HCT116 (cell line): ENCODE measurements around the gene GCN1. TPM values are rescaled to one million over a fixed set of nuclear protein-coding genes. Genes with fewer than 3 reads are reported as not detected.

Experiments
- ATAC-seq: fragments of 200-7000 bp; cut with Tn5 transposase; 2 replicates; pipeline ENCODE4 v1.9.1; 2020; ENCODE audit warnings: mild to moderate bottlenecking, moderate library complexity
- BruUV-seq: library from RNA; stranded (reverse); fragments of 400-500 nt; replicated peaks from 2 replicates; lab custom pipeline; 2021; lab: Mats Ljungman, UMichigan
- CTCF ChIA-PET: fragments of 300-600 bp; sonication (Branson Sonifier 250); formaldehyde crosslinking; loops from one replicate; lab custom pipeline; 2021; ENCODE audit warnings: antibody characterized with exemption; lab: Charles Lee
- POLR2A ChIA-PET: fragments of 300-600, 350-600 bp; sonication (Branson Sonifier 250); formaldehyde crosslinking; loops from one replicate; lab custom pipeline; 2021; ENCODE audit warnings: antibody characterized with exemption; lab: Charles Lee
- RAD21 ChIA-PET, 2 experiments: fragments of 300-600 bp; sonication (Branson Sonifier 250); formaldehyde crosslinking; loops; one replicate each; lab custom pipeline; 2023; ENCODE audit warnings: low total read pairs in 2 of 2; ENCODE audit not compliant: uncharacterized antibody in 2 of 2, unreplicated experiment in 2 of 2, low non-redundant PET in 1 of 2; lab: Charles Lee
- DNase-seq: peaks from one replicate; pipeline ENCODE4 v3.0.0-alpha.2; 2010; ENCODE audit warnings: low read depth, low spot score
- H2AFZ ChIP-seq: fragments of 200-600 bp; shearing (Covaris generic), sonication (generic); 2 replicates; pipeline ENCODE4 v1.6.1; 2017; ENCODE audit warnings: low read depth, mixed run types, mixed read lengths, antibody characterized with exemption, low read length; ENCODE audit not compliant: poor library complexity, severe bottlenecking
- H3K27ac ChIP-seq: 2 replicates; pipeline ENCODE4 v1.5.1; 2012; ENCODE audit warnings: low read depth, low read length
- H3K27me3 ChIP-seq: fragments of 200-600 bp; sonication (generic); 2 replicates; pipeline ENCODE4 v1.6.1; 2016; ENCODE audit warnings: mixed run types, low read length, mixed read lengths; ENCODE audit not compliant: insufficient read depth
- H3K36me3 ChIP-seq, 2 experiments: fragments of 200-500 bp in 1 of 2; fragments of 200-600 bp in 1 of 2; sonication (Bioruptor generic) in 1 of 2; sonication (generic) in 1 of 2; 2 replicates each; pipeline versions ENCODE4 v1.5.1 to v1.6.1; 2014 to 2016; ENCODE audit warnings: low read length in 2 of 2, inconsistent platforms in 1 of 2, mixed read lengths in 1 of 2, mixed run types in 1 of 2; ENCODE audit not compliant: insufficient read depth in 2 of 2, control insufficient read depth in 1 of 2
- H3K4me1 ChIP-seq, 2 experiments: fragments of 200-600 bp in 1 of 2; sonication (generic) in 1 of 2; 2 replicates each; pipeline versions ENCODE4 v1.5.1 to v1.6.1; 2012 to 2017; ENCODE audit warnings: low read length in 2 of 2, inconsistent platforms in 1 of 2, mild to moderate bottlenecking in 1 of 2, mixed read lengths in 1 of 2, mixed run types in 1 of 2, moderate library complexity in 1 of 2; ENCODE audit not compliant: insufficient read depth in 2 of 2, control insufficient read depth in 1 of 2
- H3K4me2 ChIP-seq: fragments of 200-600 bp; sonication (generic); 2 replicates; pipeline ENCODE4 v1.6.1; 2017; ENCODE audit warnings: mixed run types, low read length, mixed read lengths
- H3K4me3 ChIP-seq, 2 experiments: fragments of 200-600 bp in 1 of 2; sonication (generic) in 1 of 2; replicated peaks in 1 of 2; 2 replicates each; pipeline ENCODE4 v1.5.1; 2011 to 2016; ENCODE audit warnings: low read length in 2 of 2, control low read depth in 1 of 2, low read depth in 1 of 2, mild to moderate bottlenecking in 1 of 2, mixed read lengths in 1 of 2, mixed run types in 1 of 2
- H3K79me2 ChIP-seq: fragments of 200-600 bp; sonication (generic); 2 replicates; pipeline ENCODE4 v1.6.1; 2017; ENCODE audit warnings: mild to moderate bottlenecking, mixed run types, low read length, moderate library complexity, mixed read lengths; ENCODE audit not compliant: insufficient read depth
- H3K9ac ChIP-seq: fragments of 200-600 bp; sonication (generic); 2 replicates; pipeline ENCODE4 v1.6.1; 2016; ENCODE audit warnings: low read length, mixed read lengths
- H3K9me2 ChIP-seq: fragments of 200-600 bp; sonication (generic), shearing (Covaris generic); 2 replicates; pipeline ENCODE4 v1.6.1; 2017; ENCODE audit warnings: mixed run types, mild to moderate bottlenecking, moderate library complexity; ENCODE audit not compliant: insufficient read depth
- H3K9me3 ChIP-seq, 2 experiments: fragments of 200-500 bp in 1 of 2; fragments of 200-600 bp in 1 of 2; sonication (Bioruptor generic) in 1 of 2; sonication (generic) in 1 of 2; 2 replicates each; pipeline ENCODE4 v1.6.1; 2014 to 2017; ENCODE audit warnings: low read length in 2 of 2, mixed read lengths in 2 of 2, inconsistent platforms in 1 of 2, low read depth in 1 of 2, mild to moderate bottlenecking in 1 of 2, mixed run types in 1 of 2, moderate library complexity in 1 of 2; ENCODE audit not compliant: control insufficient read depth in 1 of 2, insufficient read depth in 1 of 2
- H4K20me1 ChIP-seq: fragments of 200-600 bp; sonication (generic), shearing (Covaris generic); 2 replicates; pipeline ENCODE4 v1.6.1; 2017; ENCODE audit warnings: mixed run types, mild to moderate bottlenecking, moderate library complexity; ENCODE audit not compliant: insufficient read depth
- ATF3 ChIP-seq: IDR thresholded peaks from 2 replicates; pipeline ENCODE4 v1.6.1; 2012
- CEBPB ChIP-seq: IDR thresholded peaks from 2 replicates; pipeline ENCODE4 v1.6.1; 2012; ENCODE audit warnings: low read depth
- CTCF ChIP-seq, 3 experiments: fragments of 200-600 bp in 1 of 3; sonication (generic) in 1 of 3; IDR thresholded peaks in 2 of 3; conservative IDR thresholded peaks in 1 of 3; 2 replicates each; pipeline ENCODE4 v1.5.1; 2012 to 2017; ENCODE audit warnings: low read depth in 2 of 3, low read length in 2 of 3, antibody characterized with exemption in 1 of 3, borderline replicate concordance in 1 of 3, control low read depth in 1 of 3, mild to moderate bottlenecking in 1 of 3, mixed read lengths in 1 of 3, mixed run types in 1 of 3, moderate library complexity in 1 of 3; ENCODE audit not compliant: insufficient read depth in 1 of 3
- EGR1 ChIP-seq: IDR thresholded peaks from 2 replicates; pipeline ENCODE4 v1.6.1; 2012; ENCODE audit warnings: low read depth
- ELF1 ChIP-seq: IDR thresholded peaks from 2 replicates; pipeline ENCODE4 v1.6.1; 2012; ENCODE audit warnings: low read depth, borderline replicate concordance
- EZH2 ChIP-seq: fragments of 200-600 bp; sonication (generic); IDR thresholded peaks from 2 replicates; pipeline ENCODE4 v1.6.1; 2017; ENCODE audit warnings: antibody characterized with exemption, mixed run types
- FOSL1 ChIP-seq: IDR thresholded peaks from 2 replicates; pipeline ENCODE4 v1.6.1; 2012; ENCODE audit warnings: low read depth
- JUND ChIP-seq: IDR thresholded peaks from 2 replicates; pipeline ENCODE4 v1.6.1; 2012
- MAX ChIP-seq: IDR thresholded peaks from 2 replicates; pipeline ENCODE4 v1.6.1; 2012
- POLR2A ChIP-seq: IDR thresholded peaks from 2 replicates; pipeline ENCODE4 v1.7.0; 2011; ENCODE audit warnings: borderline replicate concordance; ENCODE audit not compliant: insufficient read depth, insufficient read length; ENCODE audit errors: extremely low read depth
- REST ChIP-seq: IDR thresholded peaks from 2 replicates; pipeline ENCODE4 v1.6.1; 2012; ENCODE audit warnings: low read depth
- TCF7L2 ChIP-seq: IDR thresholded peaks from 2 replicates; pipeline ENCODE4 v1.7.0; 2011; ENCODE audit warnings: borderline replicate concordance, inconsistent platforms; ENCODE audit not compliant: insufficient read depth, insufficient read length; ENCODE audit errors: extremely low read depth
- YY1 ChIP-seq: IDR thresholded peaks from 2 replicates; pipeline ENCODE4 v1.6.1; 2011; ENCODE audit warnings: low read length, low read depth, moderate library complexity, mild to moderate bottlenecking; ENCODE audit not compliant: insufficient replicate concordance; ENCODE audit errors: extremely low read depth
- ZNF274 ChIP-seq: fragments of 200-500 bp; sonication (Bioruptor generic); IDR thresholded peaks from 2 replicates; pipeline ENCODE4 v1.6.1; 2014; ENCODE audit warnings: mild to moderate bottlenecking, low read depth, low read length, inconsistent platforms
- intact Hi-C: fragments of 100-400 bp; cut with micrococcal nuclease; formaldehyde crosslinking; loops from 2 replicates; pipeline ENCODE4 v1.10.0; 2022
- total RNA-seq: library from RNA; stranded (reverse); gene quantifications from one replicate; pipeline ENCODE4 v1.2.1, GENCODE V29; 2021; ENCODE audit not compliant: unreplicated experiment
- TF ChIP-seq, protein P1 (sequence below): IDR thresholded peaks from 2 replicates; pipeline ENCODE4 v1.6.1; 2011; ENCODE audit warnings: mild to moderate bottlenecking, low read length, moderate library complexity; ENCODE audit not compliant: insufficient replicate concordance; ENCODE audit errors: extremely low read depth

Gene GCN1
- total RNA-seq, 1 experiment from 2014 or later: 184 TPM

DNA sequence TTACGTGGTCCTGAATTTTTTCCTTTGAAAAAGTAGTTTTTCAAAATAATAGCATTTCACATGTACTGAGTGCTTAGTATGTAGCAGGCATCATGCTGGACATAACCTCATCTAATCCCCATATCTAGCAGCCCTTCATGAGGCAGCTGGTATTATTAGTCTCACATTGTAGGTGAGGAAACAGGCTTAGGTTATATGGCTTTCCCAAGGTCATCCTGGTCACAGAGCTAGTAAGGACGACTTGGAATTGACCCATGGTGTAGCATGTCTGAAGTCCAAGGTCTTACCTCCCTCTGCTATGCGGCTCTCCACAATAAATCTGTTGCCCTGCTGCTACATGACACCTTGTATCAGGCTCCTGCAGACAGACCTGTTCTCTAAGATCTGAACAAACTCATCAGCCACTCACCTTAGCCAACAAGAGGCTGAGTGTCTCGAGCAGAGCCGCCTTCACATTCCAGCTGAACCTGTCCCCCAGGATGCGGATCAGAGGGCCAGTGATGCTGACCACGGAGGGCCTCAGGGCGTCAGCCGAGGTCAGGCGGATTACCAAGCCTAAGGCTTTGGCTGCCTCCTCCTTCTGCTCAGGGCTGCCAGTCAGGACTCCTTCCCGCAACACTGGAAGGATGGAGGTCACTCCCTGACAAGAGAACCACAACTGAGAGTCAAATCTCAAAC is 58.3 kb downstream of the GCN1 start:
- ATAC-seq (no peak), DNase-seq (no peak)
- Histone ChIP-seq H3K4me3 (no peak overlapping the region), H3K36me3 (peaks cover 66 to 88% of the 10 kb centered on the region in 2 experiments), H3K27me3 (no peaks in the 10 kb centered on the region), H3K79me2 (0 out of 2 replicates have a peak, but pooled peaks cover 4% of the 10 kb centered on the region), H3K9me3 (no peaks in the 10 kb centered on the region), H3K9me2 (no peaks in the 10 kb centered on the region), H3K9ac (no peak overlapping the region), H3K4me1 (no peaks in the 10 kb centered on the region), H2AFZ (no peak overlapping the region), H4K20me1 (no peaks in the 10 kb centered on the region), H3K27ac (no peak overlapping the region), H3K4me2 (no peak overlapping the region)
- intact Hi-C loops: loop anchor here (5.0 kb wide), 1 partner anchor 36 kb away; no protein-coding TSS in a partner anchor
- CTCF ChIA-PET: no interaction called here
- POLR2A ChIA-PET: no interaction called here
- TF ChIP-seq REST (no peak), ZNF274 (no peak), ATF3 (no peak), YY1 (no peak), CTCF (IDR thresholded peaks at IDR 0.05 in 2 of 3, conservative IDR thresholded peaks at IDR 0.05 in 1 of 3; ENCODE audit: borderline replicate concordance in 1 of 3, insufficient read depth in 1 of 3, low read depth in 2 of 3, low read length in 2 of 3) (no peak), ELF1 (no peak), TCF7L2 (no peak), MAX (no peak), CEBPB (no peak), POLR2A (no peak), FOSL1 (no peak), JUND (no peak), EZH2 (no peak), EGR1 (no peak)
- TF ChIP-seq, protein P1, sequence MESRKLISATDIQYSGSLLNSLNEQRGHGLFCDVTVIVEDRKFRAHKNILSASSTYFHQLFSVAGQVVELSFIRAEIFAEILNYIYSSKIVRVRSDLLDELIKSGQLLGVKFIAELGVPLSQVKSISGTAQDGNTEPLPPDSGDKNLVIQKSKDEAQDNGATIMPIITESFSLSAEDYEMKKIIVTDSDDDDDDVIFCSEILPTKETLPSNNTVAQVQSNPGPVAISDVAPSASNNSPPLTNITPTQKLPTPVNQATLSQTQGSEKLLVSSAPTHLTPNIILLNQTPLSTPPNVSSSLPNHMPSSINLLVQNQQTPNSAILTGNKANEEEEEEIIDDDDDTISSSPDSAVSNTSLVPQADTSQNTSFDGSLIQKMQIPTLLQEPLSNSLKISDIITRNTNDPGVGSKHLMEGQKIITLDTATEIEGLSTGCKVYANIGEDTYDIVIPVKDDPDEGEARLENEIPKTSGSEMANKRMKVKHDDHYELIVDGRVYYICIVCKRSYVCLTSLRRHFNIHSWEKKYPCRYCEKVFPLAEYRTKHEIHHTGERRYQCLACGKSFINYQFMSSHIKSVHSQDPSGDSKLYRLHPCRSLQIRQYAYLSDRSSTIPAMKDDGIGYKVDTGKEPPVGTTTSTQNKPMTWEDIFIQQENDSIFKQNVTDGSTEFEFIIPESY: no peak
- RAD21 ChIA-PET: no interaction called here
- BruUV-seq: no TSS peak
